ENCODE results near the gene DNPH1.
A peak's percentile ranks its signal among the peaks of the same experiment; 100 is the strongest.

The DNPH1 gene

DNA sequence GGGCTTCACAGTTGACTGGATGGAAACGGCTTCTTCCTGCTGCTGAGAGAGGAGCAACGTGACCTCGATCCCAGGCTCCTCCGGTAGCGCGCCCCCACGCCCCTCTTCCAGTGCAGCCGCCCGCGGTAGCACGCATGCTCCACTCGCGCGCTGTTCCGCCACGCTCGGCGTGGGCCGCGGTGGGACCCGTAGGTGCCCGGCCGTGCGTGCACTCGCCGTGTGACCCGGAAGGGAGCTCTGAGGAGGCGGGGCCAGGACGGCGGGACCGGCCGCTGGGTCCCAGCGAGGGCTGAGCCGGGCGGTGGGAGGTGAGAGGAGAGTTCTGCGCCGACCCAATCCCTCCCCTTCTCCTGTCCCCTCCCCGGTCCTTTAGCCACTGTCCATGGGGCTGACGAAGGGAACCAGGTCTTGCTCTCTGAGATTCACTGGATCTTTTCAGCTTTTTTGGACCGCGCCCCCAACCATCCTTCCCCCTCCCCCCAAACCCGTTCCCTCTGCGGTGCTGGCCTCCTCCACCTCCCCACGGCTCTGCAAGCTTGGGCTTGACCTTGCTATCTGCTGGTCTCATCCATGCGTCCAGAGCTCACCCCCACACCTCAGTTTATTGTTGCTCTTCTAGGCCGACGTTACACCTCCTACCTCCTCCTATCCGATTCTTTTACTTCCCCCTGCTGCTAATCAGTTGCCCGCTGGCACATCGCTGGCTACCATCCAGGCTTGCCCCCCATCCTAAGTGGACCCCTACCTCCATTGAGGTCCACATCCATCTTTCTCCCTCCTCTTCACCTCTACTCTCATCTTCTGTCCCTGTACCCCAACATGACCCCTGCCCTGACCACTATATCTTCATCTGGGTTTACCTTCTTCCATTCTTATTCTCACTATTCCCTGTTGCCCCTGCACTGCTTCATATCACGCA is 47.1 kb downstream of the DNPH1 start, which contains the start of gene CUL9:
TSS of gene CUL9 (plus strand) at position 255 of the 919 bp plus-strand sequence. CDS start 2,115 bp downstream, outside the sequence.
- DNase-seq (ENCODE audit: low read depth in 3 of 3), result peak; percentile 55 to 84 (median 62)

DNA sequence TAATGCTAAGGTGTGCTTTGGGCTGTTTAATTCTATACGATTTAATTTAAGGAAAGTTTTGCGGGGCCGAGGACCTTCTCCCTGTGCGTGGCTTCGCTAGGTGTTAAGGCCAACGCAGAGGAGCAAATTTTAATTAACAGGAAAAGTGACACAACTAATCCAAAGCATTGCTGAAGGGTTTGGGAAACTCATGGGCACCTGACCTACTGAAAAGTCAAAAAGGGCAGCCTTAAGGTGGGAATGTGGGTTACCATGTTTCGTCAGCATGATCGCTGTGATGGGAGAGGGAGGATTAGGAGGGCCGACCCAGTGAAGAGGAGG is 47.7 kb downstream of the DNPH1 start:
- DNase-seq (ENCODE audit: low read depth in 3 of 3), result no peak

DNA sequence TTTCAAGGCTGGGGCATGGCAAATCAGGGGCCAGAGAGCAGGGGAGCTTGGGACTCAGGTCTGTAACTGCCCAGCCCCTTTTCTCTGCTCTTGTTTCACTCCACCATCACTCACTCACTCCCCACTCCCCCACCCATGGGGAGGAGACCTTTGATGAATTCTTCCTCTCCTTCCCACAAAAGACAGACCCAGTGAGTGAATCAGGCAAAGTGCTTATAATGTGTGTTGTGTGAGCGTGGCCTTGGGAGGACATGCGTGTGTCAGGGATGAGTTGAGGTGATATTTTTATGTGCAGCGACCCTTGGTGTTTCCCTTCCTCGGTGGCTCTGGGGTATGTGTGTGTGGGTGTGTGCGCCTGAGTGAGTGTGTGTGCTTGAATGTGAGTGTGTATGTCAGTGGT is 48.3 kb downstream of the DNPH1 start:
- DNase-seq (ENCODE audit: low read depth in 3 of 3), result no peak

DNA sequence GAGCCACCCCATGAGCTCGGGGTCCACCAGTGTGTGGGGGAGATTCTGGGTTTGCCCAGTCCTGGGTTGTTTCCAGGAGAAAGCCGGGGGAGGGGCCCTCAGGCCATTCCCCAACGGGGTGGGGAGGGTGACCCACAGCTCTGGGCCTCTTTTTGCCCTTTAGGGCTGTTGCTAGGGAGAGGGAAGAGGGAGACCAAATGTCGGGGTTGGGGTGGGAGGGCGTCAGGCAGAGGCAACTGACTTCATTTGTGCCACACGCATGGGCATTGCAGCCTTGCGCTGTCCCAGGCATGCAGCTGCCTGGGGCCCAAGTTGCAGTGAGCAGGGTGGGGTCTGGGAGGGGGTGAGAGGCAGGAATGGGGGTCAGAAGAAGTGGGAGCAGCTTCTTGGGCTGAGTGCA is 49.2 kb downstream of the DNPH1 start:
- DNase-seq (ENCODE audit: low read depth in 3 of 3), result no peak

DNA sequence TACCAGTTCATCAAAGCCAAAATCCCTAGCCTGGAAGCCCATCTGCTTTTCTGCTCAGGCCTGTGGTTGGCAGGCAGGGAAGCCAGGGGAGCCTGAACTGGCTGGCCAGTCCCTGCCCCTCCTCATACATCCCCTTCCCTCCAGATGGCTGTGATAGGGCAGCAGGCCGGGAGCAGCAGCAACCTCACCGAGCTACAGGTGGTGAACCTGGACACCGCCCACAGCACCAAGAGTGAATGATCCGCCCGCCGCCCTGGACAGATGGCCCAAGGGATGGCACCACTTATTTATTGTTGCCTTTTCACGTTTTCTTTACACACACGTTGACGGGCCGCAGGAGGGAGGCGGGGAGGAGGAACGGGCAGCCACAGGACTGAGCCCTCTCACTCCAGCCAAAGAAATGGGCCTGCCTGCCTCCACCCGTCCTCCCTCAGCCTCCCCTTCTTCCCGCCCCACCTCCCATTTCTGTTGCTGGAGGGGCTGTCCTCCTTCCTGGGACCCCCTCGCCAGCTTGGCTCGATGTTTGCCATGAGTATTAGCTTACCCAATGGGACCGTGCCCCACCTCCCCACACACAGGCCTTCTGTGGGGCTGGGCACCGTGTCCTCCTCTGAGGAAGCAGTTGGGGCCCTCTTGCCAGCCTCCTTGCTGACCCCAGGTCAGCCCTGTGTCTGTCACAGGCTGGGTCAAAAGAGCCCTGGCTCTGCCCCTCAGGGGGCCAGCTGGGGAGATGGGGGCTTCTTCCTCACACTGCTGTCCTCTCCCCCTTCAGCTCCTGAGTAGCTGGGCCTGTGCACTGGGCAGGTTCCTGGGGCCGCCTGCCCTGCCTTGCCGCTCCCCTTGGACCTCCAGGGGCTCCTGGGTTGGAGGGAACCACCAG is 50.1 kb downstream of the DNPH1 start:
- no peak for DNase-seq (ENCODE audit: low read depth in 3 of 3)

DNA sequence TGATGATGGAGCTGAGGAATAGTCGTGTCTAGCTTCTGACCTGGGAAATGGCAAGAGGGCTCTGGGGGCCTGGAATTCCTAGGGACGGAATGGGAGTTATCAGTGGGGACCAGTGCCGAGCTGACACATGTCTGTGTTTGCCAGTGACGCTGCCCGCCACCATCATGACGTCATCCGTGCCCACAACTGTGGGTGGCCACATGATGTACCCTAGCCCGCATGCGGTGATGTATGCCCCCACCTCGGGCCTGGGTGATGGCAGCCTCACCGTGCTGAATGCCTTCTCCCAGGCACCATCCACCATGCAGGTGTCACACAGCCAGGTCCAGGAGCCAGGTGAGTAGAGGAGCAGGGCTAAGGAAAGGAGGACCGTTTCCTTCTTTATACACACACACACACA is 51.1 kb downstream of the DNPH1 start:
- DNase-seq (ENCODE audit: low read depth in 3 of 3), result no peak

DNA sequence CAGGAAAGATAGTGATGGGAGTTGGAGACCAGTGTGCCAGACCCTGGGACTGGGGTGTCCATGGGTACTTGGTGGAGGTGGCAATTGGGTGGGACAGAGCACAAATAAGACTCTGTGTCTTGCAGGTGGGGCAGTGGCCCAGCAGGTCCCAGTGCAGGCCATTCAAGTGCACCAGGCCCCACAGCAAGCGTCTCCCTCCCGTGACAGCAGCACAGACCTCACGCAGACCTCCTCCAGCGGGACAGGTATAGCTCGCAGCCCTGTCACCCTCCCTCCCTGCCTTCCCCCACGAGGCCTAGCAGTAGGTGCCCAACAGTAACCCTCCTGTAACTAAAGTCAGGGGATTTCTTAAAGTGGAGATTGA is 52.9 kb downstream of the DNPH1 start:
- DNase-seq (ENCODE audit: low read depth in 3 of 3), result no peak

DNA sequence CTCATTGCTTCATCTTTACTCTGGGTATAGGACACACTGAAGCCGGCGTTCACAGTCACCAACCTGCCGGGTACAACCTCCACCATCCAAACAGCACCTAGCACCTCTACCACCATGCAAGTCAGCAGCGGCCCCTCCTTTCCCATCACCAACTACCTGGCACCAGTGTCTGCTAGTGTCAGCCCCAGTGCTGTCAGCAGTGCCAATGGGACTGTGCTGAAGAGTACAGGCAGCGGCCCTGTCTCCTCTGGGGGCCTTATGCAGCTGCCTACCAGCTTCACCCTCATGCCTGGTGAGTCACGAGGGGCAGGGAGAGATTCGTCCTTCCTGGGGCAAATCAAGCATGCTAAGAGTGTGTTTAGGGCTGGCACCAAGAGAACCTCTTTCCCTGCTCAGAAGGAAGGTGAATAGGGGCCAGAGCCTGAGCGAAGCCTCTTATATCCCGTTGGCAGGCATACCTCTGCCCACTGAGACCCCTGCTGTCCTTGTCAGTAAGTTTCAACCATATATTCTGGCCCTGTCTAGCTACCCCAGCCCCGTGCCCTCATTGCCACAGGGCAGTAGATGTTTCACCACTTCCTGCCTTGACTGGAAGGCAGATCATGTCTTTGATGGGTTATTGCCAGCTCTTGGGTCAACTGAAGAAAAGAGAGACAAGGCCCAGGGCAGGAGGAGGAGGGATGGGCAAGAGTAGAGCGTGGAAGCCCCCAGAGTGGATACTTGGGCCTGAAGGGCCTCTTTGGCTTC is 53.4 kb downstream of the DNPH1 start:
- DNase-seq (ENCODE audit: low read depth in 3 of 3), result no peak
